Endothelial cell of umbilical vein (primary cell): ENCODE results near the gene NFU1. TPM values are rescaled to one million over a fixed set of nuclear protein-coding genes. Genes with fewer than 3 reads are reported as not detected.

Experiments
- BruUV-seq: library from RNA; stranded (reverse); fragments of 400-500 nt; replicated peaks from 2 replicates; lab custom pipeline; 2021; lab: Mats Ljungman, UMichigan
- CTCF ChIA-PET: fragments of 300-600, 350-600 bp; sonication (Branson Sonifier 250); formaldehyde crosslinking; loops from one replicate; lab custom pipeline; 2021; ENCODE audit warnings: antibody characterized with exemption, inconsistent platforms; lab: Charles Lee
- POLR2A ChIA-PET: fragments of 300-600, 350-600 bp; sonication (Branson Sonifier 250); formaldehyde crosslinking; loops from one replicate; lab custom pipeline; 2021; ENCODE audit warnings: antibody characterized with exemption, inconsistent platforms; lab: Charles Lee
- DNase-seq: peaks from one replicate; pipeline ENCODE4 v3.0.0-alpha.2; 2011; ENCODE audit warnings: low read depth, low spot score
- FAIRE-seq: peaks from 2 replicates; lab custom pipeline; 2011; peaks lifted over from hg19 to GRCh38; lab: Jason Lieb, UNC
- H2AFZ ChIP-seq: 2 replicates; pipeline ENCODE4 v1.6.0; 2012; ENCODE audit warnings: low read depth, low read length, control low read depth, inconsistent platforms
- H3K27ac ChIP-seq: 2 replicates; pipeline ENCODE4 v1.5.1; 2011; ENCODE audit warnings: low read depth, mild to moderate bottlenecking, control low read depth, low read length, moderate library complexity; ENCODE audit not compliant: insufficient read depth
- H3K27me3 ChIP-seq, 2 experiments: 2 replicates each; pipeline versions ENCODE4 v1.6.0 to v1.6.1; 2011; ENCODE audit warnings: low read length in 2 of 2, mixed read lengths in 1 of 2; ENCODE audit not compliant: control insufficient read depth in 2 of 2, insufficient read depth in 2 of 2
- H3K36me3 ChIP-seq, 2 experiments: 2 replicates in 1 of 2; 3 replicates in 1 of 2; pipeline ENCODE4 v1.5.1; 2011; ENCODE audit warnings: low read length in 2 of 2, mild to moderate bottlenecking in 1 of 2, moderate library complexity in 1 of 2; ENCODE audit not compliant: control insufficient read depth in 2 of 2, insufficient read depth in 2 of 2; ENCODE audit errors: extremely low read depth in 1 of 2
- H3K4me1 ChIP-seq: 3 replicates; pipeline ENCODE4 v1.5.1; 2011; ENCODE audit warnings: mild to moderate bottlenecking, low read length; ENCODE audit not compliant: control insufficient read depth, insufficient read depth; ENCODE audit errors: extremely low read depth
- H3K4me2 ChIP-seq: 2 replicates; pipeline ENCODE4 v1.6.1; 2011; ENCODE audit warnings: low read length, control low read depth, mixed read lengths; ENCODE audit not compliant: insufficient read depth
- H3K4me3 ChIP-seq, 3 experiments: fragments of 200-600 bp in 1 of 3; sonication (generic), shearing (Covaris generic) in 1 of 3; replicated peaks in 1 of 3; 2 replicates each; pipeline ENCODE4 v1.5.1; 2011 to 2016; ENCODE audit warnings: control low read depth in 3 of 3, low read length in 3 of 3, mild to moderate bottlenecking in 2 of 3, inconsistent platforms in 1 of 3, low read depth in 1 of 3, moderate library complexity in 1 of 3; ENCODE audit not compliant: insufficient read depth in 1 of 3
- H3K79me2 ChIP-seq: 2 replicates; pipeline ENCODE4 v1.6.0; 2012; ENCODE audit warnings: low read length, inconsistent platforms; ENCODE audit not compliant: control insufficient read depth, insufficient read depth
- H3K9ac ChIP-seq: replicated peaks from 2 replicates; pipeline ENCODE3; 2011; ENCODE audit warnings: low read length, control low read depth; ENCODE audit not compliant: insufficient read depth; ENCODE audit errors: extremely low read depth
- H3K9me1 ChIP-seq: replicated peaks from 3 replicates; pipeline ENCODE4 v1.6.0; 2011; ENCODE audit warnings: mild to moderate bottlenecking, low read length; ENCODE audit not compliant: control insufficient read depth, insufficient read depth; ENCODE audit errors: extremely low read depth
- H3K9me3 ChIP-seq: replicated peaks from 2 replicates; pipeline ENCODE4 v1.5.1; 2012; ENCODE audit warnings: low read length, inconsistent platforms; ENCODE audit not compliant: control insufficient read depth, insufficient read depth
- H4K20me1 ChIP-seq: replicated peaks from 2 replicates; pipeline ENCODE3; 2011; ENCODE audit warnings: mild to moderate bottlenecking, low read length; ENCODE audit not compliant: control insufficient read depth, insufficient read depth; ENCODE audit errors: extremely low read depth
- CTCF ChIP-seq, 2 donors: IDR thresholded peaks; 1 replicate in 1 of 2; 2 replicates in 1 of 2; pipeline ENCODE4 v1.5.1; 2011; ENCODE audit warnings: low read length in 2 of 2, mild to moderate bottlenecking in 2 of 2, moderate library complexity in 2 of 2, control low read depth in 1 of 2, inconsistent platforms in 1 of 2, low read depth in 1 of 2; ENCODE audit not compliant: insufficient read depth in 1 of 2; ENCODE audit errors: extremely low read depth in 1 of 2
- EZH2 ChIP-seq: IDR thresholded peaks from 2 replicates; pipeline ENCODE4 v1.6.1; 2012; ENCODE audit warnings: borderline replicate concordance, low read depth, mild to moderate bottlenecking, moderate library complexity, low read length, inconsistent platforms; ENCODE audit not compliant: severe bottlenecking
- FOS ChIP-seq: IDR thresholded peaks from 2 replicates; pipeline ENCODE4 v1.6.1; 2011; ENCODE audit warnings: mild to moderate bottlenecking, low read length, moderate library complexity, borderline replicate concordance; ENCODE audit not compliant: insufficient read depth
- GATA2 ChIP-seq: IDR thresholded peaks from 2 replicates; pipeline ENCODE4 v1.7.0; 2011; ENCODE audit warnings: low read depth, mild to moderate bottlenecking, moderate library complexity, mixed read lengths, low read length; ENCODE audit not compliant: insufficient read length, insufficient read depth
- JUN ChIP-seq: IDR thresholded peaks from 2 replicates; pipeline ENCODE4 v1.6.1; 2011; ENCODE audit warnings: borderline replicate concordance, low read depth; ENCODE audit not compliant: insufficient read length, insufficient read depth
- MAX ChIP-seq: IDR thresholded peaks from 2 replicates; pipeline ENCODE4 v1.6.1; 2011; ENCODE audit not compliant: insufficient read depth, insufficient read length
- MYC ChIP-seq: IDR thresholded peaks from one replicate; pipeline ENCODE4 v1.6.1; 2011; ENCODE audit warnings: mild to moderate bottlenecking, low read depth, low read length
- POLR2A ChIP-seq: IDR thresholded peaks from 2 replicates; pipeline ENCODE4 v1.6.1; 2012; ENCODE audit warnings: low read depth, mild to moderate bottlenecking, control low read depth, low read length
- POLR2AphosphoS5 ChIP-seq: IDR thresholded peaks from 2 replicates; pipeline ENCODE4 v1.6.1; 2012; ENCODE audit warnings: low read depth, mild to moderate bottlenecking, control low read depth, low read length, moderate library complexity; ENCODE audit not compliant: insufficient read depth
- dilution Hi-C: fragments of 300-500 bp; cut with MboI; formaldehyde crosslinking; loops from one replicate; pipeline ENCODE4 v1.15.0; 2019; ENCODE audit warnings: low sequenced_read_pairs; ENCODE audit not compliant: extremely low pct_ligation_motif_present
- intact Hi-C: fragments of 100-400 bp; cut with micrococcal nuclease; formaldehyde crosslinking; loops from one replicate; pipeline ENCODE4 v1.10.0; 2022
- polyA plus RNA-seq, 4 experiments: library from polyadenylated mRNA; depleted of rRNA in 3 of 4; stranded (reverse) in 3 of 4; unstranded in 1 of 4; fragments of >200 nt; gene quantifications; 2 replicates each; pipeline versions ENCODE4 v1.2.1 to v1.2.3, GENCODE V29; 2011 to 2012; ENCODE audit warnings: missing spikeins in 1 of 4
- total RNA-seq: library from RNA; stranded (reverse); gene quantifications from 2 replicates; pipeline ENCODE4 v1.2.3, GENCODE V29; 2021

Gene NFU1
- total and polyA plus RNA-seq, 2 donors (not counting 3 experiments of a cell fraction or from before 2014, with no cell fraction given) = 19.6 to 49.7 TPM

GRCh38 chr2:69483696-69484095 lies 46.5 kb upstream of the NFU1 start:
- Histone ChIP-seq H3K9me1 (no peaks in the 10 kb centered on the region), H3K4me1 (peaks cover 10% of the 10 kb centered on the region), H3K36me3 (peaks cover 6 to 10% of the 10 kb centered on the region in 2 experiments), H3K4me2 (no peak overlapping the region), H4K20me1 (peaks cover 3% of the 10 kb centered on the region), H3K9me3 (no peaks in the 10 kb centered on the region), H3K27ac (no peak overlapping the region), H2AFZ (no peak overlapping the region), H3K9ac (no peak overlapping the region), H3K4me3 (no peak overlapping the region), H3K79me2 (no peaks in the 10 kb centered on the region), H3K27me3 (no peaks in the 10 kb centered on the region)
- POLR2A ChIA-PET = no interaction called here
- CTCF ChIA-PET = interaction anchor here (1.1 to 1.7 kb wide), 2 partner anchors 19 to 47 kb away, joined by 4 to 5 read pairs; partner anchors contain the start of gene NFU1
- no TSS peak for BruUV-seq
- no peak for FAIRE-seq
- peak; percentile 24 for DNase-seq
- intact Hi-C loops = no loop called here
- TF ChIP-seq FOS = no peak
- no peak for TF ChIP-seq MYC
- no peak for TF ChIP-seq POLR2A
- TF ChIP-seq CTCF (IDR thresholded peaks at IDR 0.05; ENCODE audit: extremely low read depth in 1 of 2, insufficient read depth in 1 of 2, low read depth in 1 of 2, low read length in 2 of 2) = no peak
- TF ChIP-seq EZH2 = no peak
- no peak for TF ChIP-seq GATA2
- no peak for TF ChIP-seq POLR2AphosphoS5
- TF ChIP-seq MAX = no peak
- no peak for TF ChIP-seq JUN
- dilution Hi-C loops = no loop called here
